OCI-LY1 (cell line): Measurements from ENCODE around the gene CTNNBL1.

Experiments
- CTCF ChIP-seq: fragments of 200-600 bp; sonication (generic), shearing (Covaris generic); IDR thresholded peaks from 2 replicates; pipeline ENCODE4 v1.5.1; 2017; ENCODE audit warnings: mild to moderate bottlenecking, antibody characterized with exemption, low read length, moderate library complexity, mixed read lengths
- EZH2 ChIP-seq: fragments of 200-600 bp; sonication (generic), shearing (Covaris generic); IDR thresholded peaks from 2 replicates; pipeline ENCODE4 v1.8.0; 2017; ENCODE audit warnings: borderline replicate concordance, mixed run types, mild to moderate bottlenecking, antibody characterized with exemption, low read length, moderate library complexity, mixed read lengths

- no peak for TF ChIP-seq CTCF
- no peak for TF ChIP-seq EZH2
Observed at GRCh38 chr20:37913567-37914366, 219.9 kb downstream of the CTNNBL1 start.
